PC-9 (cell line): Measurements from ENCODE around the gene PAM.

Experiments used
- EZH2 ChIP-seq: fragments of 200-600 bp; sonication (generic); IDR thresholded peaks from 2 replicates; pipeline ENCODE4 v1.8.0; 2017; ENCODE audit warnings: antibody characterized with exemption, low read depth
- TF ChIP-seq, protein P1 (sequence below): fragments of 200-600 bp; sonication (generic); conservative IDR thresholded peaks from 2 replicates; pipeline ENCODE4 v1.6.1; 2017; ENCODE audit warnings: mixed run types, antibody characterized with exemption, mild to moderate bottlenecking, moderate library complexity

- TF ChIP-seq, protein P1, sequence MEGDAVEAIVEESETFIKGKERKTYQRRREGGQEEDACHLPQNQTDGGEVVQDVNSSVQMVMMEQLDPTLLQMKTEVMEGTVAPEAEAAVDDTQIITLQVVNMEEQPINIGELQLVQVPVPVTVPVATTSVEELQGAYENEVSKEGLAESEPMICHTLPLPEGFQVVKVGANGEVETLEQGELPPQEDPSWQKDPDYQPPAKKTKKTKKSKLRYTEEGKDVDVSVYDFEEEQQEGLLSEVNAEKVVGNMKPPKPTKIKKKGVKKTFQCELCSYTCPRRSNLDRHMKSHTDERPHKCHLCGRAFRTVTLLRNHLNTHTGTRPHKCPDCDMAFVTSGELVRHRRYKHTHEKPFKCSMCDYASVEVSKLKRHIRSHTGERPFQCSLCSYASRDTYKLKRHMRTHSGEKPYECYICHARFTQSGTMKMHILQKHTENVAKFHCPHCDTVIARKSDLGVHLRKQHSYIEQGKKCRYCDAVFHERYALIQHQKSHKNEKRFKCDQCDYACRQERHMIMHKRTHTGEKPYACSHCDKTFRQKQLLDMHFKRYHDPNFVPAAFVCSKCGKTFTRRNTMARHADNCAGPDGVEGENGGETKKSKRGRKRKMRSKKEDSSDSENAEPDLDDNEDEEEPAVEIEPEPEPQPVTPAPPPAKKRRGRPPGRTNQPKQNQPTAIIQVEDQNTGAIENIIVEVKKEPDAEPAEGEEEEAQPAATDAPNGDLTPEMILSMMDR = no peak
- no peak for TF ChIP-seq EZH2
Observed at GRCh38 chr5:102758576-102758975, 3.5 kb downstream of the PAM start.
